Glutamatergic neuron (in vitro differentiated cells): ENCODE measurements around the gene TSC22D4. TPM values are rescaled to one million over a fixed set of nuclear protein-coding genes. Genes with fewer than 3 reads are reported as not detected.

Source experiments
- DNase-seq: peaks from one replicate; pipeline ENCODE4 v3.0.0; 2022
- H3K27ac Mint-ChIP-seq: one replicate; pipeline ENCODE4 v1.8.0; 2020; ENCODE audit warnings: mild to moderate bottlenecking, mixed read lengths, inconsistent platforms; ENCODE audit not compliant: unreplicated experiment
- H3K27me3 Mint-ChIP-seq: one replicate; pipeline ENCODE4 v1.8.0; 2020; ENCODE audit warnings: mild to moderate bottlenecking, moderate library complexity, mixed read lengths, inconsistent platforms; ENCODE audit not compliant: unreplicated experiment
- H3K36me3 Mint-ChIP-seq: one replicate; pipeline ENCODE4 v1.8.0; 2020; ENCODE audit warnings: mild to moderate bottlenecking, mixed read lengths, inconsistent platforms; ENCODE audit not compliant: unreplicated experiment
- H3K4me1 Mint-ChIP-seq: one replicate; pipeline ENCODE4 v1.8.0; 2020; ENCODE audit warnings: mild to moderate bottlenecking, low read depth, mixed read lengths, inconsistent platforms; ENCODE audit not compliant: unreplicated experiment
- H3K4me3 Mint-ChIP-seq: one replicate; pipeline ENCODE4 v1.8.0; 2020; ENCODE audit warnings: mild to moderate bottlenecking, mixed read lengths, inconsistent platforms; ENCODE audit not compliant: unreplicated experiment
- H3K9me3 Mint-ChIP-seq: one replicate; pipeline ENCODE4 v1.8.0; 2020; ENCODE audit warnings: mild to moderate bottlenecking, moderate library complexity, mixed read lengths, inconsistent platforms; ENCODE audit not compliant: unreplicated experiment
- total RNA-seq: library from RNA; stranded (reverse); fragmentation: NEBNext Ultra II Directional; extraction: Animal tissue kit (Norgen Biotek cat#: 25700); gene quantifications from one replicate; pipeline ENCODE4 v1.2.1, GENCODE V29; 2021; ENCODE audit not compliant: unreplicated experiment
- TF ChIP-seq, protein P1 (sequence below): fragments of 200-600 bp; sonication (generic); IDR thresholded peaks from one replicate; pipeline ENCODE4 v1.5.0; 2021; ENCODE audit not compliant: partially characterized antibody, unreplicated experiment

The TSC22D4 gene
- total RNA-seq, 1 donor from 2014 or later, result 39.6 TPM

- H3K27ac Mint-ChIP-seq, result peak overlapping the region; percentile 76
- no peaks in the 10 kb centered on the region for H3K9me3 Mint-ChIP-seq
Measured at GRCh38 chr7:100490483-100491191, 11.6 kb upstream of the TSC22D4 start.

GRCh38 chr7:100489824-100490223, 10.8 kb upstream of the TSC22D4 start:
- Mint-ChIP-seq H3K4me1 (peaks cover 15% of the 10 kb centered on the region), H3K9me3 (peaks cover 1% of the 10 kb centered on the region), H3K27me3 (peaks cover 5% of the 10 kb centered on the region), H3K27ac (peak overlapping the region; percentile 76), H3K4me3 (peak overlapping the region; percentile 82), H3K36me3 (no peaks in the 10 kb centered on the region)
- DNase-seq, result peak; percentile 92
- TF ChIP-seq, protein P1, sequence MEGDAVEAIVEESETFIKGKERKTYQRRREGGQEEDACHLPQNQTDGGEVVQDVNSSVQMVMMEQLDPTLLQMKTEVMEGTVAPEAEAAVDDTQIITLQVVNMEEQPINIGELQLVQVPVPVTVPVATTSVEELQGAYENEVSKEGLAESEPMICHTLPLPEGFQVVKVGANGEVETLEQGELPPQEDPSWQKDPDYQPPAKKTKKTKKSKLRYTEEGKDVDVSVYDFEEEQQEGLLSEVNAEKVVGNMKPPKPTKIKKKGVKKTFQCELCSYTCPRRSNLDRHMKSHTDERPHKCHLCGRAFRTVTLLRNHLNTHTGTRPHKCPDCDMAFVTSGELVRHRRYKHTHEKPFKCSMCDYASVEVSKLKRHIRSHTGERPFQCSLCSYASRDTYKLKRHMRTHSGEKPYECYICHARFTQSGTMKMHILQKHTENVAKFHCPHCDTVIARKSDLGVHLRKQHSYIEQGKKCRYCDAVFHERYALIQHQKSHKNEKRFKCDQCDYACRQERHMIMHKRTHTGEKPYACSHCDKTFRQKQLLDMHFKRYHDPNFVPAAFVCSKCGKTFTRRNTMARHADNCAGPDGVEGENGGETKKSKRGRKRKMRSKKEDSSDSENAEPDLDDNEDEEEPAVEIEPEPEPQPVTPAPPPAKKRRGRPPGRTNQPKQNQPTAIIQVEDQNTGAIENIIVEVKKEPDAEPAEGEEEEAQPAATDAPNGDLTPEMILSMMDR, result no peak

More at GRCh38 chr7:100490483-100491191, 11.6 kb upstream of the TSC22D4 start:
- TF ChIP-seq, protein P1, result no peak
- Mint-ChIP-seq H3K36me3 (no peaks in the 10 kb centered on the region), H3K4me3 (peak overlapping the region; percentile 82), H3K27me3 (peaks cover 5% of the 10 kb centered on the region), H3K4me1 (peaks cover 13% of the 10 kb centered on the region)
- DNase-seq, result no peak

- H3K9me3 Mint-ChIP-seq, result peaks cover 4% of the 10 kb centered on the region
- peaks cover 5% of the 10 kb centered on the region for H3K27me3 Mint-ChIP-seq
- no peaks in the 10 kb centered on the region for H3K36me3 Mint-ChIP-seq
- H3K4me1 Mint-ChIP-seq, result peaks cover 17% of the 10 kb centered on the region
- no peak overlapping the region for H3K4me3 Mint-ChIP-seq
- no peak for DNase-seq
- TF ChIP-seq, protein P1, result no peak
- peak overlapping the region; percentile 76 for H3K27ac Mint-ChIP-seq
Measured at GRCh38 chr7:100489121-100489520, 10.1 kb upstream of the TSC22D4 start.

- Mint-ChIP-seq H3K4me1 (peaks cover 17% of the 10 kb centered on the region), H3K27ac (peak overlapping the region; percentile 59), H3K36me3 (no peaks in the 10 kb centered on the region), H3K27me3 (peaks cover 5% of the 10 kb centered on the region), H3K4me3 (no peak overlapping the region), H3K9me3 (peaks cover 4% of the 10 kb centered on the region)
- TF ChIP-seq, protein P1, result no peak
- DNase-seq, result no peak
Measured at GRCh38 chr7:100488333-100489095, 9.5 kb upstream of the TSC22D4 start.
